ENCODE measurements around the gene RGMB. TPM values are rescaled to one million over a fixed set of nuclear protein-coding genes. Genes with fewer than 3 reads are reported as not detected.

RGMB gene
- polyA plus RNA-seq, 1 donor from 2014 or later: 58.4 TPM

DNA sequence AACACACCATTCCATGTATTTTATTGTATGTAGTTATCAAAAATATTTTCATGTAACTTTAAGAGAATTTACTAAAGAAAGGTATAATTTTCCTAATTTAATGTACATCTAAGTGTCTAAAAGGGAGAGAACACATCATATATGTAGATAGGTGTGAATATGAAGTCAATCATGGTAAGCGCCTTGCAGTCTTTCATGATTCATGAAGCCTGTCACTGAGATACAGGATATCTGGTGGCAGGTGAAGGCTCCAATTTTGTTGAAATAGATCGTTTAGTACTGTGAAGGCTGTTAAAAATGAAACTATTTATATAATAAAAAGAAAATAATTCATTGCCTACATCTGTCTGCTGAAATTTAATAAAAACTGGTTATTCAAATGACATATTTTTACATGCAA lies 15.5 kb upstream of the RGMB start:
- no peak overlapping the region for H3K4me2 ChIP-seq (ENCODE audit: low read length)
- H3F3A ChIP-seq (ENCODE audit: insufficient read depth, low read length, poor library complexity, severe bottlenecking): no peaks in the 10 kb centered on the region
- no peak overlapping the region for H3K27ac ChIP-seq (ENCODE audit: low read length)
- H3K9me3 ChIP-seq (ENCODE audit: low read length): no peaks in the 10 kb centered on the region
- H3K27me3 ChIP-seq (ENCODE audit: insufficient read depth, low read depth, low read length): no peaks in the 10 kb centered on the region
- H2AFZ ChIP-seq (ENCODE audit: low read depth, low read length): no peak overlapping the region
- no peak overlapping the region for H3K4me3 ChIP-seq (ENCODE audit: low read length)
- TF ChIP-seq POLR2AphosphoS5 (IDR thresholded peaks at IDR 0.05) (peak; percentile 52), CTCF (IDR thresholded peaks at IDR 0.05; ENCODE audit: poor library complexity, severe bottlenecking) (no peak), EP300 (conservative IDR thresholded peaks at IDR 0.05; ENCODE audit: poor library complexity, severe bottlenecking) (peak; percentile 80)
- no peaks in the 10 kb centered on the region for H3K9me2 ChIP-seq (ENCODE audit: insufficient read depth, low read length)
- H3K36me3 ChIP-seq (ENCODE audit: insufficient read depth, low read length): no peaks in the 10 kb centered on the region
- no peaks in the 10 kb centered on the region for H4K20me1 ChIP-seq (ENCODE audit: insufficient read depth)
- no peak overlapping the region for H3K9ac ChIP-seq (ENCODE audit: low read length)
- no peaks in the 10 kb centered on the region for H3K79me2 ChIP-seq (replicated peaks; ENCODE audit: insufficient read depth, low read length)

GRCh38 chr5:98763001-98763630 lies 10.3 kb upstream of the RGMB start:
- TF ChIP-seq RAD21 (conservative IDR thresholded peaks at IDR 0.05) (no peak), EP300 (conservative IDR thresholded peaks at IDR 0.05; ENCODE audit: poor library complexity, severe bottlenecking) (no peak), MXI1 (conservative IDR thresholded peaks at IDR 0.05; ENCODE audit: poor library complexity, severe bottlenecking) (no peak), POLR2AphosphoS5 (IDR thresholded peaks at IDR 0.05) (no peak), EZH2 (IDR thresholded peaks at IDR 0.05; ENCODE audit: borderline replicate concordance, insufficient read depth, low read length, poor library complexity, severe bottlenecking) (no peak), SMC3 (conservative IDR thresholded peaks at IDR 0.05; ENCODE audit: poor library complexity) (no peak), TAF1 (IDR thresholded peaks at IDR 0.05; ENCODE audit: low read depth) (no peak)
- no peak overlapping the region for H3K9ac ChIP-seq (ENCODE audit: low read length)
- no peaks in the 10 kb centered on the region for H3K36me3 ChIP-seq (ENCODE audit: insufficient read depth, low read length)
- H3K79me2 ChIP-seq (replicated peaks; ENCODE audit: insufficient read depth, low read length): no peaks in the 10 kb centered on the region
- no peaks in the 10 kb centered on the region for H4K20me1 ChIP-seq (ENCODE audit: insufficient read depth)
- H3K9me3 ChIP-seq (ENCODE audit: low read length): no peaks in the 10 kb centered on the region
- no peaks in the 10 kb centered on the region for H3K9me2 ChIP-seq (ENCODE audit: insufficient read depth, low read length)
- H3K27ac ChIP-seq (ENCODE audit: low read length): no peak overlapping the region
- H3K4me3 ChIP-seq (ENCODE audit: low read length): no peak overlapping the region
- no peak overlapping the region for H2AFZ ChIP-seq (ENCODE audit: low read depth, low read length)
- H3F3A ChIP-seq (ENCODE audit: insufficient read depth, low read length, poor library complexity, severe bottlenecking): no peaks in the 10 kb centered on the region
- H3K27me3 ChIP-seq (ENCODE audit: insufficient read depth, low read depth, low read length): no peaks in the 10 kb centered on the region
- no peak overlapping the region for H3K4me2 ChIP-seq (ENCODE audit: low read length)

- peaks cover 5% of the 10 kb centered on the region for H3K79me2 ChIP-seq (replicated peaks; ENCODE audit: insufficient read depth, low read length)
- H3K9me3 ChIP-seq (ENCODE audit: low read length): no peaks in the 10 kb centered on the region
- no peak overlapping the region for H3K9ac ChIP-seq (ENCODE audit: low read length)
- no peak overlapping the region for H3K4me3 ChIP-seq (ENCODE audit: low read length)
- H3F3A ChIP-seq (ENCODE audit: insufficient read depth, low read length, poor library complexity, severe bottlenecking): peaks cover under 1% of the 10 kb centered on the region
- no peak overlapping the region for H3K27ac ChIP-seq (ENCODE audit: low read length)
- no peaks in the 10 kb centered on the region for H3K36me3 ChIP-seq (ENCODE audit: insufficient read depth, low read length)
- no peak for TF ChIP-seq CTCF (IDR thresholded peaks at IDR 0.05; ENCODE audit: poor library complexity, severe bottlenecking)
- no peak for TF ChIP-seq RAD21 (conservative IDR thresholded peaks at IDR 0.05)
- TF ChIP-seq, protein P1, sequence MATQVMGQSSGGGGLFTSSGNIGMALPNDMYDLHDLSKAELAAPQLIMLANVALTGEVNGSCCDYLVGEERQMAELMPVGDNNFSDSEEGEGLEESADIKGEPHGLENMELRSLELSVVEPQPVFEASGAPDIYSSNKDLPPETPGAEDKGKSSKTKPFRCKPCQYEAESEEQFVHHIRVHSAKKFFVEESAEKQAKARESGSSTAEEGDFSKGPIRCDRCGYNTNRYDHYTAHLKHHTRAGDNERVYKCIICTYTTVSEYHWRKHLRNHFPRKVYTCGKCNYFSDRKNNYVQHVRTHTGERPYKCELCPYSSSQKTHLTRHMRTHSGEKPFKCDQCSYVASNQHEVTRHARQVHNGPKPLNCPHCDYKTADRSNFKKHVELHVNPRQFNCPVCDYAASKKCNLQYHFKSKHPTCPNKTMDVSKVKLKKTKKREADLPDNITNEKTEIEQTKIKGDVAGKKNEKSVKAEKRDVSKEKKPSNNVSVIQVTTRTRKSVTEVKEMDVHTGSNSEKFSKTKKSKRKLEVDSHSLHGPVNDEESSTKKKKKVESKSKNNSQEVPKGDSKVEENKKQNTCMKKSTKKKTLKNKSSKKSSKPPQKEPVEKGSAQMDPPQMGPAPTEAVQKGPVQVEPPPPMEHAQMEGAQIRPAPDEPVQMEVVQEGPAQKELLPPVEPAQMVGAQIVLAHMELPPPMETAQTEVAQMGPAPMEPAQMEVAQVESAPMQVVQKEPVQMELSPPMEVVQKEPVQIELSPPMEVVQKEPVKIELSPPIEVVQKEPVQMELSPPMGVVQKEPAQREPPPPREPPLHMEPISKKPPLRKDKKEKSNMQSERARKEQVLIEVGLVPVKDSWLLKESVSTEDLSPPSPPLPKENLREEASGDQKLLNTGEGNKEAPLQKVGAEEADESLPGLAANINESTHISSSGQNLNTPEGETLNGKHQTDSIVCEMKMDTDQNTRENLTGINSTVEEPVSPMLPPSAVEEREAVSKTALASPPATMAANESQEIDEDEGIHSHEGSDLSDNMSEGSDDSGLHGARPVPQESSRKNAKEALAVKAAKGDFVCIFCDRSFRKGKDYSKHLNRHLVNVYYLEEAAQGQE (IDR thresholded peaks at IDR 0.05; ENCODE audit: borderline replicate concordance): no peak
- no peak for TF ChIP-seq EZH2 (IDR thresholded peaks at IDR 0.05; ENCODE audit: borderline replicate concordance, insufficient read depth, low read length, poor library complexity, severe bottlenecking)
- no peak for TF ChIP-seq MXI1 (conservative IDR thresholded peaks at IDR 0.05; ENCODE audit: poor library complexity, severe bottlenecking)
- no peaks in the 10 kb centered on the region for H3K27me3 ChIP-seq (ENCODE audit: insufficient read depth, low read depth, low read length)
- H3K4me2 ChIP-seq (ENCODE audit: low read length): no peak overlapping the region
- no peaks in the 10 kb centered on the region for H4K20me1 ChIP-seq (ENCODE audit: insufficient read depth)
- no peak overlapping the region for H2AFZ ChIP-seq (ENCODE audit: low read depth, low read length)
- no peaks in the 10 kb centered on the region for H3K9me2 ChIP-seq (ENCODE audit: insufficient read depth, low read length)
These were observed 7.6 kb upstream of the RGMB start for GRCh38 chr5:98765815-98766214.
